Gastroesophageal sphincter (tissue), 3 donors: ENCODE results near the gene MSANTD3.

Experiments
- EP300 ChIP-seq: sonication (generic); formaldehyde crosslinking; IDR thresholded peaks from one replicate; pipeline ENCODE4 v1.6.1; 2017; ENCODE audit warnings: antibody characterized with exemption, mild to moderate bottlenecking
- POLR2A ChIP-seq, 2 donors: fragments of 450-650 bp; IDR thresholded peaks; one replicate each; pipeline ENCODE4 v1.6.1; 2017; ENCODE audit warnings: antibody characterized with exemption in 2 of 2, mild to moderate bottlenecking in 2 of 2, moderate library complexity in 1 of 2
- POLR2AphosphoS5 ChIP-seq: sonication (generic); formaldehyde crosslinking; IDR thresholded peaks from one replicate; pipeline ENCODE4 v1.6.1; 2017; ENCODE audit warnings: antibody characterized with exemption
- TF ChIP-seq, protein P1 (sequence below), 4 experiments: fragments of 200-600 bp in 2 of 4; fragments of 450-650 bp in 2 of 4; sonication (generic) in 1 of 4; IDR thresholded peaks; one replicate each; pipeline ENCODE4 v1.5.1; 2017 to 2019; ENCODE audit warnings: antibody characterized with exemption in 4 of 4, mild to moderate bottlenecking in 2 of 4, moderate library complexity in 2 of 4

DNA sequence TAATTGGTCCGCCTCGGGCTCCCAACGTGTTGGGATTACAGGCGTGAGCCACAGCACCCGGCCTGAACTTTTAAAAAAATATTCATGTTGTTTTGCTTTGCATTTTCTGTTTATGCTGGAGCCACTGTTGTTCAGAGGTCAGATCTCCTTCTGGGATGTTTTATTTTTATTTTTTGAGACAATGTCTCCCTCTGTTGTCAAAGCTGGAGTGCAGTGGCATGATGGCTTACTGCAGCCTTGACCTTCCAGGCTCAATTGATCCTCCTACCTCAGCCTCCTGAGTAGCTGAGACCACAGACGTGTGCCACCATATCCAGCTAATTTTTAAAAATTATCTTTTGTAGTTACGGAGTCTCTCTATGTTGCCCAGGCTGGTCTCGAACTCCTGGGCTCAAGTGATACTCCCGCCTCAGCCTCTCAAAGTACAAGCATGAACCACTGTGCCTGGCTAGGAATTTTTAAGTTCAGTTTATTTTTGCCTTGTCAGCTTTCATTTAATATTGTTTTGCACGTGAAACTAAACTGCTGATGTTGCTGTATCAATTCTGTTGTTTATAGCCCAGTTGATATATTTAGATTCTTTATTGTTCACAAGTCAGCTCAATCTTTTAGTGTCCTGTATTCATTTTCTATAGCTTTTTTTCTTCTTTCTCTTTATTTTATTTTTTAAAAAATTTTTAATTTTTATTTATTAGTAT lies 59.7 kb downstream of the MSANTD3 start:
- TF ChIP-seq, protein P1, sequence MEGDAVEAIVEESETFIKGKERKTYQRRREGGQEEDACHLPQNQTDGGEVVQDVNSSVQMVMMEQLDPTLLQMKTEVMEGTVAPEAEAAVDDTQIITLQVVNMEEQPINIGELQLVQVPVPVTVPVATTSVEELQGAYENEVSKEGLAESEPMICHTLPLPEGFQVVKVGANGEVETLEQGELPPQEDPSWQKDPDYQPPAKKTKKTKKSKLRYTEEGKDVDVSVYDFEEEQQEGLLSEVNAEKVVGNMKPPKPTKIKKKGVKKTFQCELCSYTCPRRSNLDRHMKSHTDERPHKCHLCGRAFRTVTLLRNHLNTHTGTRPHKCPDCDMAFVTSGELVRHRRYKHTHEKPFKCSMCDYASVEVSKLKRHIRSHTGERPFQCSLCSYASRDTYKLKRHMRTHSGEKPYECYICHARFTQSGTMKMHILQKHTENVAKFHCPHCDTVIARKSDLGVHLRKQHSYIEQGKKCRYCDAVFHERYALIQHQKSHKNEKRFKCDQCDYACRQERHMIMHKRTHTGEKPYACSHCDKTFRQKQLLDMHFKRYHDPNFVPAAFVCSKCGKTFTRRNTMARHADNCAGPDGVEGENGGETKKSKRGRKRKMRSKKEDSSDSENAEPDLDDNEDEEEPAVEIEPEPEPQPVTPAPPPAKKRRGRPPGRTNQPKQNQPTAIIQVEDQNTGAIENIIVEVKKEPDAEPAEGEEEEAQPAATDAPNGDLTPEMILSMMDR (IDR thresholded peaks at IDR 0.05), result no peak
- TF ChIP-seq POLR2A (IDR thresholded peaks at IDR 0.05) (no peak), POLR2AphosphoS5 (no peak), EP300 (no peak)
